Mononuclear cell (primary cell): ENCODE data around the gene C8B. TPM values are rescaled to one million over a fixed set of nuclear protein-coding genes. Genes with fewer than 3 reads are reported as not detected.

Source experiments
- H3K27me3 ChIP-seq: 2 replicates; pipeline ENCODE4 v1.6.0; 2011; ENCODE audit warnings: low read length, control low read depth; ENCODE audit not compliant: insufficient read depth
- H3K4me1 ChIP-seq: 2 replicates; pipeline ENCODE4 v1.5.1; 2011; ENCODE audit warnings: mild to moderate bottlenecking, low read length, control low read depth; ENCODE audit not compliant: insufficient read depth
- H3K4me3 ChIP-seq: 2 replicates; pipeline ENCODE4 v1.5.1; 2011; ENCODE audit warnings: mild to moderate bottlenecking, low read length, moderate library complexity
- H3K9me3 ChIP-seq: 2 replicates; pipeline ENCODE4 v1.5.1; 2011; ENCODE audit warnings: low read depth, mild to moderate bottlenecking, control low read depth, low read length
- total RNA-seq: library from RNA; depleted of rRNA; stranded (reverse); fragments of >200 nt; gene quantifications from one replicate; pipeline ENCODE4 v1.2.3, GENCODE V29; 2012

Gene C8B
- total RNA-seq, 1 donor, result not detected

DNA sequence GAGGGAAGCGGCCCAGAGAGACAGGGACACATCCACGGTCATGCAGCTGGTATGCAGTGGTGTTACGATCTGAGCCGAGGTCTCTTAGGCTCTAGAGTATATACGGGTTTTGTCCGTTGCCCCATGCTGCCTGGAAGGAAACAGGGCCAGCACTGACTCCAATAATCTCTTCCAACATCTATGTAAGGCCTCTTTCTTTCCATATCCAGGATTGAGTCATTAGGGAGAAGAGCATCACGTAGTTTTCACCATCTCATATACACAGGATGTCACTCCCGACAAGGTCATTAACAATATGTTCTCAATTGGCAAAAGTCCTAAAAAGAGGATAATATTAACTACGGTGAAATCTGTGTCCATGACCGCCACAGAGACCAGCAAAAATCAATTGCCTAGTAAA lies 4.4 kb downstream of the C8B start:
- H3K27me3 ChIP-seq, result no peaks in the 10 kb centered on the region
- no peak overlapping the region for H3K4me3 ChIP-seq
- H3K4me1 ChIP-seq, result no peaks in the 10 kb centered on the region
- no peaks in the 10 kb centered on the region for H3K9me3 ChIP-seq

DNA sequence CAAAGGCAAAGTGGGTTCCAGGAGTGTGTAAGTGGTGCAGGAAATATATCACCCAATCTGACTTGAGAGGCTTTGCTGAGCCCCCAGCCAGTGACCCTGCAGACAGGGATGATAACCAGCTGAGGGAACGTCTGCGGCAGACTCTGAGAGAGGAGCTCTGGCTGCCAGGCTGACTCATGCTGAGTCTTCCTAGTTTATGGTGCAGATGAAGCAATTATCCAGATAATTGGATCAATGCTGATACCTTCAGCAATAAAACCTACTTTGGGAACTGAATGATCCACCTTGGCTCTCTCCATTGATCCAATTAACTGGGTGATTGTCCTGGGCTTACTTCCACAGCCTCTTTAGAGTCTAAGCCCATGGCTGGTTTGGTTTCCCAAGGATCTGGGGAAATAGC lies 7.3 kb downstream of the C8B start:
- Histone ChIP-seq H3K4me1 (no peaks in the 10 kb centered on the region), H3K9me3 (no peaks in the 10 kb centered on the region)

DNA sequence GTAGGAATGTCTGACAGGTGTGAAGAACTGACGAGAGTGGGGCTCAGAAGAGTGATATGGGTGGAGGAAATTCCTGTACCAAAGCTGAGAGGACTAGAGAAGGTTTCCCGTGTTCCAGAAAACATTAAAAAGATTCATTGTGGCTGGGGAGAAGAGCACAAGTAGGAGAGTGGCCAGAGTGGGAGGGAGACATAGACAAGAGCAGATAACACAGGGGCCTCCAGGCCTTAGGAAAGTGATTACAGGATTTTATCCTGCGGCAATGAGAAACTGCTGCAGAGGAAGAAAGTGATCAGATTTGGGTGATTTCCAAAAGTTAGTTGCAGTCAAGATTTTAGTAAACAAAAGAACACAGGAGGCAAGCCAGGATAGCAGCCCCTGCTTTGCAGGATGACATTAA lies 7.9 kb downstream of the C8B start:
- no peaks in the 10 kb centered on the region for H3K9me3 ChIP-seq
- no peaks in the 10 kb centered on the region for H3K27me3 ChIP-seq
- H3K4me3 ChIP-seq, result no peak overlapping the region
- no peaks in the 10 kb centered on the region for H3K4me1 ChIP-seq

More for the DNA sequence above, 7.3 kb downstream of the C8B start:
- no peak overlapping the region for H3K4me3 ChIP-seq
- no peaks in the 10 kb centered on the region for H3K27me3 ChIP-seq

DNA sequence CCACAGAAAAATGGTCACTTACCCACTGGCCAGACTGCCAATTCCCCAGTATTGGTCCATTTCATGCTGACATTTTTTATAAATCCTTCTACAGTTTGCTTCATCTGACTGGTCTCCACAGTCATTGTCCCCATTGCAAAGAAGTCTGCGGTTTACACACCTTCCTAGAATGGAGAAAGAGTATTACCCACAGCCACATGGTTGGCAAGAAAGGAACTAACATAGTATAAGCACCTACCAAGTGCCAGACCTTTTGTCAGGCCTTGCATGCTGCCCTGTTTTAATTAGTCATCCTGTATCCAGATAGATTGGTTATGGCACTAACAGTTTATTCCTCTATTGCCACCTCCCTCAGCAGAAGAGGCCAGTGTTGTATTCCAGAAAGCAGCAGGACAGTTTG lies 11.2 kb downstream of the C8B start:
- H3K9me3 ChIP-seq, result no peaks in the 10 kb centered on the region
- no peaks in the 10 kb centered on the region for H3K4me1 ChIP-seq
- H3K4me3 ChIP-seq, result no peak overlapping the region
- no peaks in the 10 kb centered on the region for H3K27me3 ChIP-seq

GRCh38 chr1:56953386-56953785 lies 12.4 kb downstream of the C8B start:
- Histone ChIP-seq H3K27me3 (no peaks in the 10 kb centered on the region), H3K4me3 (no peak overlapping the region), H3K4me1 (no peaks in the 10 kb centered on the region), H3K9me3 (no peaks in the 10 kb centered on the region)

DNA sequence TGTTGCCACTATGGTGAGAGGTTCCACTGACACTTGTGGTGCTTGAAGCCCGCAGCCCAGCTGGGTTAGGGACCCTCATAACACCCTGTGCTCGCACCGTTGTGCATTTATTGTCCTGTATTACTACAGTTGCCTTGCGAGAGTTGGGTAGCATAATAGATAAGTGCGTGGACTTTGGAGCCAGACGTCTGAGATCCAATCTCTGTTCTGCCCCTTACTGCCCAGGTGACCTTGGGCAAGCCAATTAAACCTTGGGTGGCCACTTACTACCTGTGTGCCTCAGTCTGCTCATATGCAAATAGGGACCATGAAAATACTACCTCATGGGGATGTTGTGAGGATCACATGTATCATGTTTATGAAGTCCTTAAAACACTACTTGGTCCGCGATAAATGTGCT lies 13.3 kb downstream of the C8B start:
- H3K4me1 ChIP-seq, result no peaks in the 10 kb centered on the region

GRCh38 chr1:56948403-56949023 lies 17.3 kb downstream of the C8B start:
- no peaks in the 10 kb centered on the region for H3K27me3 ChIP-seq
- no peaks in the 10 kb centered on the region for H3K4me1 ChIP-seq
- no peak overlapping the region for H3K4me3 ChIP-seq
- no peaks in the 10 kb centered on the region for H3K9me3 ChIP-seq

More for the DNA sequence above, 13.3 kb downstream of the C8B start:
- no peaks in the 10 kb centered on the region for H3K27me3 ChIP-seq
- H3K4me3 ChIP-seq, result no peak overlapping the region
- H3K9me3 ChIP-seq, result no peaks in the 10 kb centered on the region

DNA sequence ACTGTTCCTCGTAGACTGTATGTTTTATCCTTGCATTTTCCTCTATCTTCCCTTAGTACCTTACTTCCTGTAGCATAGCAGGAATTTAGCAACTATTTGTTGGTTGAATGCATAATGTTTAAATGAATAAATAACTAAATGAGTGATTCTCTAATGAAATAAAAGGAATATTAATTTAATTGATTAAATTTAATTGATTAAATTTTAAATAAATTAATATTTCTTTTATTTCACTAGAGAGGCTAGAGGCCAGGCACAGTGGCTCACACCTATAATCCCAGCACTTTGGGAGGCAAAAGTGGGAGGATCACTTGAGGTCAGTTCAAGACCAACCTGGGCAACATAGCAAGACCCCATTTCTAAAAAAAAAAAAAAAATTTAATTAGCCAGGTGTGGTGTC lies 25.8 kb downstream of the C8B start:
- no peaks in the 10 kb centered on the region for H3K4me1 ChIP-seq
- H3K9me3 ChIP-seq, result no peaks in the 10 kb centered on the region
- no peaks in the 10 kb centered on the region for H3K27me3 ChIP-seq
- H3K4me3 ChIP-seq, result no peak overlapping the region

GRCh38 chr1:56939209-56939608 lies 26.6 kb downstream of the C8B start:
- no peaks in the 10 kb centered on the region for H3K9me3 ChIP-seq
- H3K4me3 ChIP-seq, result no peak overlapping the region
- no peaks in the 10 kb centered on the region for H3K4me1 ChIP-seq
- no peaks in the 10 kb centered on the region for H3K27me3 ChIP-seq

GRCh38 chr1:56938646-56939045 lies 27.2 kb downstream of the C8B start:
- H3K4me3 ChIP-seq, result no peak overlapping the region
- H3K4me1 ChIP-seq, result no peaks in the 10 kb centered on the region
- no peaks in the 10 kb centered on the region for H3K27me3 ChIP-seq
- no peaks in the 10 kb centered on the region for H3K9me3 ChIP-seq

DNA sequence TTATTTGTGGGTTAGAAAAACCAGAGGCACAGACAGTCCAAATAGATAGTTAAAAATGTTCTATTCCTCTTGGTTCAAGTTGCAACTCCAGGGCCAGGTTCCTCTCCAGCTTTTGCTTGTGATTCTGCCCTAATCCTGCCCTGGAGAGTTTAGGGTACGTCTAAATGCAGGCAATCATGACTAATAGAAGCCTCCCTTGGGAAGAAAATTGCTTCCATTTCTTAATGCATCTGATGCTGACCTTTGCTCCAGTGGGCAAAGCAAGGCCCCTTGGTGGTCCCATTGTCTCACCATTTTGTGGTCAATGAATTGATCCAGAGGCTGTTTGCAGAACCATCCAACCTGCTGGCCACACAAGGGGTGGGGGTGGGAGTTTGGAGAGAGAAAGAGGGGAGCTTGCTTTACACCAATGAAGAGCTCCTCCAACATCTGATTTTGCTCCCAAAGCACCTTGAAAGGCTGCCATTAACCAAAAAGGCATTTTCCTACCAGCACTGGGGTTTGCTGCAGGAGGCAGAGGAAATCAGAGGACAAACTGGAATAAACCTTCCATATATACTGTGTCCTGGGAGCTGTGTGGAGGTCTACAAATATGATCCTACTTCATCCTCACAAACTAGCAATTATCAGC lies 31.3 kb downstream of the C8B start:
- Histone ChIP-seq H3K4me1 (no peaks in the 10 kb centered on the region), H3K9me3 (no peaks in the 10 kb centered on the region), H3K27me3 (no peaks in the 10 kb centered on the region), H3K4me3 (no peak overlapping the region)

- H3K9me3 ChIP-seq, result no peaks in the 10 kb centered on the region
- H3K4me1 ChIP-seq, result no peaks in the 10 kb centered on the region
- no peak overlapping the region for H3K4me3 ChIP-seq
- H3K27me3 ChIP-seq, result no peaks in the 10 kb centered on the region
These were observed 32.2 kb downstream of the C8B start for GRCh38 chr1:56933606-56934005.

- Histone ChIP-seq H3K4me3 (no peak overlapping the region), H3K9me3 (no peaks in the 10 kb centered on the region), H3K4me1 (no peaks in the 10 kb centered on the region), H3K27me3 (no peaks in the 10 kb centered on the region)
These were observed 32.7 kb downstream of the C8B start for GRCh38 chr1:56933161-56933560.

- no peak overlapping the region for H3K4me3 ChIP-seq
- H3K9me3 ChIP-seq, result no peaks in the 10 kb centered on the region
- no peaks in the 10 kb centered on the region for H3K4me1 ChIP-seq
- no peaks in the 10 kb centered on the region for H3K27me3 ChIP-seq
These were observed 34.1 kb downstream of the C8B start for GRCh38 chr1:56931686-56932085.

- Histone ChIP-seq H3K4me1 (no peaks in the 10 kb centered on the region), H3K9me3 (no peaks in the 10 kb centered on the region), H3K4me3 (no peak overlapping the region), H3K27me3 (no peaks in the 10 kb centered on the region)
These were observed 34.6 kb downstream of the C8B start for GRCh38 chr1:56931211-56931610.

GRCh38 chr1:56929492-56929891 lies 36.3 kb downstream of the C8B start:
- no peaks in the 10 kb centered on the region for H3K4me1 ChIP-seq
- H3K27me3 ChIP-seq, result no peaks in the 10 kb centered on the region
- no peaks in the 10 kb centered on the region for H3K9me3 ChIP-seq
- H3K4me3 ChIP-seq, result no peak overlapping the region
